ENCODE results near the gene TMEM179. TPM values are rescaled to one million over a fixed set of nuclear protein-coding genes. Genes with fewer than 3 reads are reported as not detected.
A peak's percentile ranks its signal among the peaks of the same experiment; 100 is the strongest.

Gene TMEM179
- polyA plus RNA-seq, 6 donors from 2014 or later = not detected

GRCh38 chr14:104602315-104602932 is 2.1 kb downstream of the TMEM179 start:
- ATAC-seq (ENCODE audit: low read depth in 2 of 2) (no peak), DNase-seq (no peak)
- peaks cover 7 to 18% (median 10%) of the 10 kb centered on the region in 3 donors for H3K4me1 Mint-ChIP-seq
- peaks cover 0 to 11% (median 1%) of the 10 kb centered on the region in 7 donors for H3K9me3 Mint-ChIP-seq
- peak overlapping the region in 1 of 8 donors; percentile 63 for H3K4me3 Mint-ChIP-seq
- H3K27me3 Mint-ChIP-seq = peaks cover 36 to 80% (median 74%) of the 10 kb centered on the region in 3 donors
- no peaks in the 10 kb centered on the region for H3K36me3 Mint-ChIP-seq
- H3K27ac Mint-ChIP-seq = no peak overlapping the region

DNA sequence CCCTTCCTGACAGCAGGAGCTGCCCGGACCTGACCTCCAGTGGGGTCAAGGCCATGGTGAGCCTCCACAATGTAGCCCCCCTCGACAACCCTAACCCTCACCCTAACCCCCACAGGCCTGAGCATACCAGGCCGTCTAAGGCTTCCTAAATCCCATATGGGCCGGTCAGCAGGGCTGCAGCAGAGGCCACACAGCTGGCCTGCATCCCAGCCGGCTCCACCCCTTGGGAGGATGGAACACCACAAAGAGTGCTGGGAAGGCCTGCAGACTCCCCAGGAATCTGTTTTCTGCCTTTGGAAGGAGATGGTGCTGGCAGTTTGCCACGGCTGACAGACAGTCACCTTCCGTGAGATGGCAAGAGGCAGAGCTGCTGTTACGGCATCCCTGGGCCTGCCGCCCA is 2.8 kb downstream of the TMEM179 start:
- peaks cover 29 to 75% (median 71%) of the 10 kb centered on the region in 3 donors for H3K27me3 Mint-ChIP-seq
- no peaks in the 10 kb centered on the region for H3K36me3 Mint-ChIP-seq
- peaks cover 7 to 18% (median 10%) of the 10 kb centered on the region in 3 donors for H3K4me1 Mint-ChIP-seq
- ATAC-seq (ENCODE audit: low read depth in 2 of 2) (no peak), DNase-seq (no peak)
- no peak overlapping the region for H3K27ac Mint-ChIP-seq
- H3K4me3 Mint-ChIP-seq = no peak overlapping the region
- peaks cover 0 to 5% (median 0%) of the 10 kb centered on the region in 7 donors for H3K9me3 Mint-ChIP-seq

DNA sequence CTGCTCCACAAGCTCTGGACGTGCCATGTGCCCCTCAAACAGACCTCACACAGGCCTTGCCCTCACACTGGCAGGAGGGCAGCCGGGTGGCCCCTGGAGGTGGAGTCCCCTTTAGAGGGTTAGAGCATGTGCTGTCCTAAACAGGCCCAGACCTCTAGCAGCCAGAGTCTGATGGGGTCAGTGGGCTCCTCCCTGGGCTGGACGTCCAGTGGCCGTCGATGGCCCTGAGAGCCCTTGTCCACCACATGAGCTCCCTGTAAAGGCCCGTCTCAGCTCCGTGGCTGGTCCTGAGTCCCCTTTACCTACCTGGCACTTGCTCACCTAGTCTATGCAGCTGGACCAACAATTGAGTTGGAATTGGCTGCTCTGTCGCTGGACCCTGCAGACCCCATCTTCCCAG is 3.8 kb downstream of the TMEM179 start:
- Mint-ChIP-seq H3K4me1 (peaks cover 7 to 18% (median 10%) of the 10 kb centered on the region in 3 donors), H3K36me3 (no peaks in the 10 kb centered on the region), H3K9me3 (peaks cover 0 to 3% (median 0%) of the 10 kb centered on the region in 7 donors), H3K27me3 (peaks cover 21 to 74% (median 71%) of the 10 kb centered on the region in 3 donors), H3K4me3 (no peak overlapping the region), H3K27ac (peak overlapping the region in 1 of 6 donors; percentile 19)
- no peak for DNase-seq
- no peak for ATAC-seq (ENCODE audit: low read depth in 2 of 2)

DNA sequence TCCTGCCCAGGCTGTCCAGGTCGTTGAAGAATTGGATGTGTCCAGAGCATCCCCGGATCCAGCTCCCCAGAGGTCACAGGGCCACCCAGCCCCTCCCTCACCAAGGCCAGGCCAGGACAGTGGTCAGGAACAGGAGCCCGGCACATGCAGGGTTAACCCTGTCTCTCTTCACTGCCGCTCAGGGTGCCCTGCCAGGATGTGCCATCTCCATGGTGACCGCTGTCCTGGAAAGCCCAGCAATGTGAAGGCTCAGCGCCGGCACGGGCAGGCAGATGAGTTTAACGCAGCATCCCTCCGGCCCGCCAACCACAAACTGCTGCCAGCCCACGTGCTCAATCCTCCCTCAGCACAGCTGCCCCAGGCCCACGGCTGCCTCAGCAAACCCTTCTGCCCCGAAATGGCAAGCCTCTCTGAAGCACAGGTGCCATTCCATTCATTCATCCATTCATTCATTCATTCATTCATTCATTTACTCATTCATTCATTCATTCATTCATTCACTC is 4.4 kb downstream of the TMEM179 start:
- Mint-ChIP-seq H3K4me3 (no peak overlapping the region), H3K9me3 (no peaks in the 10 kb centered on the region), H3K27me3 (peaks cover 16 to 68% (median 65%) of the 10 kb centered on the region in 3 donors), H3K36me3 (no peaks in the 10 kb centered on the region), H3K4me1 (peaks cover 7 to 18% (median 9%) of the 10 kb centered on the region in 3 donors), H3K27ac (no peak overlapping the region)
- DNase-seq (no peak), ATAC-seq (ENCODE audit: low read depth in 2 of 2) (no peak)

GRCh38 chr14:104599446-104599845 is 5.1 kb downstream of the TMEM179 start:
- peak overlapping the region in 1 of 6 donors; percentile 60 for H3K27ac Mint-ChIP-seq
- peaks cover 12 to 66% (median 57%) of the 10 kb centered on the region in 3 donors for H3K27me3 Mint-ChIP-seq
- no peak for ATAC-seq (ENCODE audit: low read depth in 2 of 2)
- no peaks in the 10 kb centered on the region for H3K9me3 Mint-ChIP-seq
- no peak overlapping the region for H3K4me3 Mint-ChIP-seq
- no peaks in the 10 kb centered on the region for H3K36me3 Mint-ChIP-seq
- H3K4me1 Mint-ChIP-seq = peaks cover 7 to 17% (median 7%) of the 10 kb centered on the region in 3 donors
- DNase-seq = no peak

DNA sequence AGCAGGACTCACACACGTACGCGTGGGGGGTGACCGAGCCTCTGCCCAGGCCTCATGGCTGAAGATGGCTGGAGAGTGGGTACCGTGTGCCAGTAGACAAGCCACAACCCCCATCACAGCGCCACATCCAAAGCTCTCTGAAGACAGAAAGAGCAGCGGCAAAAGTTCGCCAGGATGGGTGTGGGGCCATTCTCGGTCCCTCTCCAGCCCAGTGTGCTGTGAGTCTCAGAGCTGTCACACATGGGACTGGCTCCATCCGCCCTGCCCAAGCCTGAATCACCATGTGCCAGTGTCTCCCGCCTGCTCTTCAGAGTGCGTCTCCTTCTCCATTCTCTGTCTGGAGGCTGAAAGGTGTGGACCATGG is 5.7 kb downstream of the TMEM179 start:
- DNase-seq = no peak
- Mint-ChIP-seq H3K4me1 (peaks cover 5 to 11% (median 5%) of the 10 kb centered on the region in 3 donors), H3K4me3 (no peak overlapping the region), H3K27me3 (peaks cover 12 to 61% (median 52%) of the 10 kb centered on the region in 3 donors), H3K9me3 (no peaks in the 10 kb centered on the region), H3K36me3 (no peaks in the 10 kb centered on the region), H3K27ac (no peak overlapping the region)
- no peak for ATAC-seq (ENCODE audit: low read depth in 2 of 2)

DNA sequence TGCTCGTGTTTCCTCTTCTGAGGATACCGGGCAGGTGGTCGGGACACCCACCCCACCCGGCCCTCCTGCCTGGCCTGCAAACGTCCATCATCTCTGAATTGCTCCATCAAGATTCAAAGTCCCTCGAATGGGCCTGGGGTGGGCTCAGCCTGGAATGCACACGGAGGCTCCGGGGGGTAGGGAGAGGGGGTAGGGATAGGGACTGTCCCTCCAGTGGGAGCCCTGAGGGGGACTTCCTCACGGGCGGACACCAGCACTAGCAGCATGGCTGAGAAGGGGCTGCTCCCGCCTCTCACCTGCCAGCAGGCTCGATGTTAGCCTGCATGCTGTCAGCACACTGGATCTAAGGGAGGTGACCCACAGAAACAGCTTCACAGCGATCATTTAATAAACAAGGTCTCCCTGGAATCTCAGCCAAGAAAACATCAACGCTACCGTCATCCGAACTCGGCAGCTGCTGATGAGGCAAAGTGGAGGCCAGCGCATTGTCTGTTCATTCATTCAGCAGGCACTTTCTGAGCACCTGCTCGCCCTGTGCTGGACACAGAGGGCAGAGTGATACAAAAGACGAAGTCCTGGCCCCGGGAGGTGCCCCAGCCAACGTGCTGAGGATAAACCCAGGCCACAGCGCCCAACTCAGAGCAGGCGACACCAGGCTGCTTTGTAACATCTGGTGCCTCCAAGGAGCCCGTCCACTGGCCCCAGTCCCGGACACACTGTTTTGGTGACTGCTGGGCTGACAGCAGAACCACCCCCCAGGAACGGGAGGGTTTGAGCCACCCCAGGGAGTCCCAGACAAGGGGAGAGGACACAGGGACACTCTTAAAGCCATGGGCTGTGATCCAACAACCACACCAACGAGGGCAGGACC is 6.3 kb downstream of the TMEM179 start:
- Mint-ChIP-seq H3K4me3 (no peak overlapping the region), H3K36me3 (no peaks in the 10 kb centered on the region), H3K27me3 (peaks cover 12 to 55% (median 46%) of the 10 kb centered on the region in 3 donors), H3K27ac (no peak overlapping the region), H3K4me1 (peaks cover 4 to 7% (median 4%) of the 10 kb centered on the region in 3 donors), H3K9me3 (no peaks in the 10 kb centered on the region)
- no peak for ATAC-seq (ENCODE audit: low read depth in 2 of 2)
- no peak for DNase-seq

DNA sequence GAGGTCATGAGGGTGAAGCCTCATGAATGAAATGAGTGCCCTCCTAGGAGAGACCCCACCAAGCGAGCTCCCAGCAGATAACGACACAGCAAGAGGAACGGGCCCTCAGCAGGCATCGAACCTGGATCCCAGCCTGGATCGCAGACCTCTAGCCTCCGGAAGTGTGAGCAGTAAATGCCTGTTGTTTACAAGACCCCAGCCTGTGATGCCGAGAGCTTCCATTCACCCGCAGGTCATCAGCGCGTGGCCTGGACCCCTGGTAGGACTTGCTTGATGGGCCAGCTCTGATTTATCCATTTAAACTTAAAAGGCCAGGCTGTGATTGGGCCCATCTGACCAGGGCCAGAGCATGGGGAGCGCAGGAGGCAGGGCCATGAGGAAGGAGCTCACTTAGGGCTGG is 7.0 kb downstream of the TMEM179 start:
- peak overlapping the region in 1 of 8 donors; percentile 65 for H3K4me3 Mint-ChIP-seq
- DNase-seq (no peak), ATAC-seq (ENCODE audit: low read depth in 2 of 2) (no peak)
- H3K27me3 Mint-ChIP-seq = peaks cover 12 to 48% (median 39%) of the 10 kb centered on the region in 3 donors
- H3K4me1 Mint-ChIP-seq = peaks cover 4 to 7% (median 4%) of the 10 kb centered on the region in 3 donors
- H3K36me3 Mint-ChIP-seq = no peaks in the 10 kb centered on the region
- no peaks in the 10 kb centered on the region for H3K9me3 Mint-ChIP-seq
- no peak overlapping the region for H3K27ac Mint-ChIP-seq

GRCh38 chr14:104596927-104597351 is 7.6 kb downstream of the TMEM179 start:
- peak overlapping the region in 1 of 6 donors; percentile 6 for H3K27ac Mint-ChIP-seq
- peaks cover 4 to 9% (median 7%) of the 10 kb centered on the region in 3 donors for H3K4me1 Mint-ChIP-seq
- ATAC-seq (ENCODE audit: low read depth in 2 of 2) (no peak), DNase-seq (no peak)
- no peaks in the 10 kb centered on the region for H3K36me3 Mint-ChIP-seq
- no peak overlapping the region for H3K4me3 Mint-ChIP-seq
- peaks cover 0 to 3% (median 0%) of the 10 kb centered on the region in 7 donors for H3K9me3 Mint-ChIP-seq
- peaks cover 17 to 48% (median 39%) of the 10 kb centered on the region in 3 donors for H3K27me3 Mint-ChIP-seq

DNA sequence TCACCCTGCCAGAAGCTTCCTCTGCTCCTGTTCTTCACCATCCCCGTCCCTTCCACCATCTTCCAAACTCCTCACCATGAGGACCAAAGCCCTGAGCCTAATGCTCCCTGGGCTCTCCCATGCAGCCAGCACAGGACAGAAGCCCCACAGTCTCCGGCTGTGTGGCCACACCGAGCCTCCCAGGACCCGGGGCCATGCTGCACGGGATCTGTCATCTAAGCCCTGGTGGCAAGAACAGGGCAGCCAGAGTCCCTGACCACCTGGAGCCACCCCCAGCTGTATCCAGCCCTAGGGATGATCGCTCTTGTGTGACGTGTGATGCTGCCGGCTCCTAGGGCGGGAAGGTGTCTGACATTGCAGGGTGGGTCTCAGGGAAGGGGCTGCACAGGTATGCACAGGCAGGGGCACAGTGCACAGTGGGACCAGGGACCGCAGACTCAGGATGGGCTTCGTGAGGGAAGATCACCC is 8.1 kb downstream of the TMEM179 start:
- Mint-ChIP-seq H3K9me3 (peaks cover 0 to 3% (median 0%) of the 10 kb centered on the region in 7 donors), H3K36me3 (no peaks in the 10 kb centered on the region), H3K27ac (peak overlapping the region in 1 of 6 donors; percentile 6), H3K27me3 (peaks cover 17 to 47% (median 37%) of the 10 kb centered on the region in 3 donors), H3K4me1 (peaks cover 4 to 9% (median 7%) of the 10 kb centered on the region in 3 donors), H3K4me3 (no peak overlapping the region)
- DNase-seq (no peak), ATAC-seq (ENCODE audit: low read depth in 2 of 2) (no peak)

- ATAC-seq (ENCODE audit: low read depth in 2 of 2) (no peak), DNase-seq (no peak)
- Mint-ChIP-seq H3K4me1 (peaks cover 4 to 9% (median 7%) of the 10 kb centered on the region in 3 donors), H3K27me3 (peaks cover 14 to 43% (median 37%) of the 10 kb centered on the region in 3 donors), H3K4me3 (no peak overlapping the region), H3K27ac (no peak overlapping the region), H3K9me3 (peaks cover 0 to 3% (median 0%) of the 10 kb centered on the region in 7 donors), H3K36me3 (no peaks in the 10 kb centered on the region)
These were observed 8.6 kb downstream of the TMEM179 start for GRCh38 chr14:104595911-104596450.

DNA sequence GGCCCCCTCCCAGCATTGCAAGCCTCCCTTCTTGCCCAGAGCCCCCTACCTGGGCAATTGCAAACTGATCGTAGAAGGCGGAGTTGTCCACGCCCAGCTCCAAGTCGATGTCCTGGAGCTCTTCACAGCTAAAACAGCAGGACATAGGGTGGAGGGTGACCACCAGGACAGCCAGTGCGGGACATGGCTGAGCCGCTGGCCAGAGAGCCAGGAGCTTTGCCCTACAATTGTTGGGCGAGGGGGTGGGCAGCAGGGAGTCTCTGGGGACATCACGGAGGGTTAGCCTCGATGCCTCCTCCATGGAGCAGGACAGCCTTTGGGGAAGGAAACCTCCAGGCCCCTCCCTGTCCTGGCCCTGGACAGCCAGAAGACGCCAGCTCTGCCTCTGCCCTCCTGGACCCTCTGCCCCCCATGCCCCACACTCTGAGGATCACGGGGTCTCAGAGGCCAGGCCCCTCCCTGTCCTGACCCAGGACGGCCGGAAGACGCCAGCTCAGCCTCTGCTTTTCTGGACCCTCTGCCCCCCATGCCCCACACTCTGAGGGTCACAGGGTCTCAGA is 9.4 kb downstream of the TMEM179 start:
- H3K4me1 Mint-ChIP-seq = peaks cover under 1 to 5% (median 1%) of the 10 kb centered on the region in 3 donors
- peaks cover 9 to 41% (median 30%) of the 10 kb centered on the region in 3 donors for H3K27me3 Mint-ChIP-seq
- H3K4me3 Mint-ChIP-seq = no peak overlapping the region
- H3K27ac Mint-ChIP-seq = no peak overlapping the region
- ATAC-seq (ENCODE audit: low read depth in 2 of 2) (no peak), DNase-seq (no peak)
- H3K9me3 Mint-ChIP-seq = peaks cover 0 to 3% (median 0%) of the 10 kb centered on the region in 7 donors
- no peaks in the 10 kb centered on the region for H3K36me3 Mint-ChIP-seq

All from naive B cell (primary cell).